Activated naive CD8-positive, alpha-beta T cell treated with anti-CD3 and anti-CD28 coated beads for 36 hours (primary cell): ENCODE measurements around the gene PPIF. TPM values are rescaled to one million over a fixed set of nuclear protein-coding genes. Genes with fewer than 3 reads are reported as not detected.
"Not testable (repeated sequence)": the region's sequence is repeated elsewhere in the genome, so short reads cannot be mapped to it uniquely, and the experiment has no call there.

ENCODE experiments used
- DNase-seq: peaks from one replicate; pipeline ENCODE4 v3.0.0; 2021
- H3K27ac Mint-ChIP-seq: one replicate; pipeline ENCODE4 v1.8.0; 2022; ENCODE audit warnings: mild to moderate bottlenecking, moderate library complexity, mixed read lengths
- H3K27me3 Mint-ChIP-seq: one replicate; pipeline ENCODE4 v1.8.0; 2022; ENCODE audit warnings: mild to moderate bottlenecking, mixed read lengths
- H3K36me3 Mint-ChIP-seq: one replicate; pipeline ENCODE4 v1.8.0; 2021; ENCODE audit warnings: mild to moderate bottlenecking, mixed read lengths
- H3K4me1 Mint-ChIP-seq: one replicate; pipeline ENCODE4 v1.8.0; 2021; ENCODE audit warnings: mixed read lengths
- H3K4me3 Mint-ChIP-seq: one replicate; pipeline ENCODE4 v1.8.0; 2022; ENCODE audit warnings: mild to moderate bottlenecking, moderate library complexity, mixed read lengths
- H3K9me3 Mint-ChIP-seq: one replicate; pipeline ENCODE4 v1.8.0; 2022; ENCODE audit warnings: mixed read lengths
- total RNA-seq, 2 experiments: library from RNA; stranded (reverse); gene quantifications; one replicate each; pipeline ENCODE4 v1.2.3, GENCODE V29; 2021

PPIF gene
- total RNA-seq, 2 experiments from 2014 or later, result 163 to 176 TPM

DNA sequence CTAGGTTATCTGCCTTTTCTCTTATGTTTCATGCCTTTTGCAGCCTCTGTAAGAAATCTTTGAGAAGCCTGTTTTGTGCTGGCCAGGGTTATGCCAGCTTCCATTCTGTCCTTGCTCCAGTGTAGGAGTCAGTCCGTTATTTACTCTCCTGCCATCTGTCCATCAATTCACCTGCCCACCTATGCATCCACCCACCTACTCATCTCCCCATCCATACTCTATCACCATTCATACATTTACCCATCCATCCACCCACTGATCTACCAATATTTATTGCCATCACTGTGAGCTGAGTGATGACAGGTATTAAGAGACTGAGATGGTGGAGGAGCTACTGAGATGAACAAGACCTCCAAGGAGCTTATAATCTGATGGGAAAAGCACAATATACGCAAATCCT lies 12.7 kb upstream of the PPIF start:
- Mint-ChIP-seq H3K36me3 (peaks cover 5% of the 10 kb centered on the region), H3K27ac (no peak overlapping the region), H3K4me3 (no peak overlapping the region), H3K9me3 (peaks cover 1% of the 10 kb centered on the region), H3K4me1 (peaks cover 24% of the 10 kb centered on the region), H3K27me3 (no peaks in the 10 kb centered on the region)
- DNase-seq, result no peak

DNA sequence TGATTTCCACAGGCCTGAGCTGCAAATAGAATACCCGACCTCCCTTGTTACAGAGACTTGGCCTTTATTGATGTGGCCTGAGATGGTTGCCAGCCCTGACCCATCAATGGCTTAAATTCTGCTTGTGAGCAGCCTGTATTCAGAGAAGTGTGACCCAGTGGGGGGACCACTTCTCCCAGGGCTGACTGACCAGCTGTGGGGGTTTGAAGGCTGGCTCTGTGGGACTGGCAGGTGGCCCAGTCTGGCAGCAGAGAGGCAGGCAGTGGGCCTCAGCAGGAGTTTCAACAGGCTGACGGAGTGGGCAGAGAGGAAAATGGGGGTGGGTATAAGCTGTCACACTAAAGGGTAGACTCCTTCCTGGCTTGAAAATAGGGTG lies 12.2 kb upstream of the PPIF start:
- no peaks in the 10 kb centered on the region for H3K27me3 Mint-ChIP-seq
- H3K27ac Mint-ChIP-seq, result no peak overlapping the region
- peaks cover 24% of the 10 kb centered on the region for H3K4me1 Mint-ChIP-seq
- peaks cover 1% of the 10 kb centered on the region for H3K9me3 Mint-ChIP-seq
- H3K36me3 Mint-ChIP-seq, result peaks cover 5% of the 10 kb centered on the region
- no peak overlapping the region for H3K4me3 Mint-ChIP-seq
- DNase-seq, result no peak

DNA sequence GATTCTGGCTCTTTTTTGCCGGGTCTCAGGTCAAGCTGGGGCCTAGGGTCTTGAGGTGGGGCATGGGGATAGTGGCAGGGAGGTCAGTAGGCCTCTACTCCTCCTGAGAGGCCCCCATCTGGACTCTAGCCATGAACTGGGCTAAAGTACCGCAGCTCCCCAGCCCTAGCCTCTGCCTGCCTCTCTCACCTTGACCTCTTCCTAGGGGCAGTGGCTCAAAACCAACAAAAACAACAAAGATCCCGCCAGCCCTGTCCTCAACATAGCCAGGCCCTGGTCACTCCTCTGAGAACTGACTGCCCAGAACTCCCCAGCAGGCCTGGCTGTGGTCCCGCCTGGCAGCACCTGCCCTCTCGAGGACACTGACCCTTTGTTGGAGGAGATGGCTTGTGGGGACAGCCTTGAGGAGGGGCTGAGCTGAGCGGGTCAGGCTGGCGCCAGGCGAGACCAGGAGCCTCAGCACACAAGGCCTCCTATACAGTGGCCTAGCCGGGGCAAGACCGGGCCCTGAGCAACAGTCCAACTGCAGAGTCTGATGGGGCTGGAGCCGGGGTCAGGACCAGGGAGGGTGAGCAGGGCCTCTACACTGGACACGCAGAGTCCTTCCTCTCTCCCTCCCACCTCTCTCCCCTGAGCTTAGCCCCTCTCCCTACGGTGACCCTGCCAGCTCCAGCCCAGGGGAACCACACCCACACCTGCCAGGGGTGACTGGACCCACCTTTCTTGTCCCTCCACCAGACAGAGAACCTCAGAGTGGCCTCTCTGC lies 11.6 kb upstream of the PPIF start:
- no peak overlapping the region for H3K4me3 Mint-ChIP-seq
- peaks cover 1% of the 10 kb centered on the region for H3K9me3 Mint-ChIP-seq
- no peaks in the 10 kb centered on the region for H3K27me3 Mint-ChIP-seq
- DNase-seq, result no peak
- no peak overlapping the region for H3K27ac Mint-ChIP-seq
- H3K4me1 Mint-ChIP-seq, result peaks cover 24% of the 10 kb centered on the region
- peaks cover 5% of the 10 kb centered on the region for H3K36me3 Mint-ChIP-seq

DNA sequence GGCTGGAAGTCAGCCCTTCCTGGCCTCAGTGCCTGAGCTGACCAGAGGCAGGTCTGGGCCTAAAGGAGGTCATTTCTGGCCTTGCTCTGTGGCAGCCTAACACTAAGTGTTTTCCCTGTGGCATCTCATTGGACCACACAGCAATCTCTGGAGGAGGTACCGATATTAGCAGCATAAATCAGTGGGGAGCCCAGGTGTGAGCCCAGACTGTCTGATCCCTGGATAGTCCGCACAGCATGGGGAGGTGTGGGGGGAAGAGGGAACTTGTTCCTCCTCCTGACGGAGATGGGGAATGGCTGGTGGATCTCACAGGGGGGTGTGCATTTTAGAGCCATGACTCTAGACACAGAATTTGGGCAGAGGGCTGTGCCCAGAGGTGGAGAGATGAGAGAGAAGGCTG lies 11.0 kb upstream of the PPIF start:
- Mint-ChIP-seq H3K36me3 (peaks cover 5% of the 10 kb centered on the region), H3K9me3 (peaks cover 1% of the 10 kb centered on the region), H3K27me3 (no peaks in the 10 kb centered on the region), H3K27ac (no peak overlapping the region), H3K4me3 (no peak overlapping the region), H3K4me1 (peaks cover 19% of the 10 kb centered on the region)
- DNase-seq, result no peak

DNA sequence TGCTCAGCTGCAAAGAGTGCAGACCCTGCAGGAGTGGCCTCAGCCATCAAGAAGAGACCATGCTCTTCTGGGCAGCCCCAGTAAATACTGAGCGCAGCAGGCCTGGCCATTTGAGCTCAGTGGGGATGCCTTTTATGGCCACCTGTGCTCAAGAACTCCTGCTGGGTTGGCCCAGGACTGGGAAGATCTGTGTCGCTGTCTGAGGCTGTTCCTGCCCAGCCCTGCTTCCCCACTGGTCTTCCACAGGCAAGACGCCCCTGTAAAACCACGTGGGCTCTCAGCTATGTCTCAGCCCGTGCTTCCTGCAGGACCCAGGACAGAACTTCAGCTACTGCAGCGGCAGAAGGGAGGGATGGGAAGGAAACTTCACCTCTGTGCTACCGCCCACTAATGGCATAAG lies 10.5 kb upstream of the PPIF start:
- peaks cover 5% of the 10 kb centered on the region for H3K36me3 Mint-ChIP-seq
- H3K27me3 Mint-ChIP-seq, result no peaks in the 10 kb centered on the region
- H3K9me3 Mint-ChIP-seq, result peaks cover 1% of the 10 kb centered on the region
- H3K4me1 Mint-ChIP-seq, result peaks cover 14% of the 10 kb centered on the region
- DNase-seq, result no peak
- H3K4me3 Mint-ChIP-seq, result no peak overlapping the region
- no peak overlapping the region for H3K27ac Mint-ChIP-seq

DNA sequence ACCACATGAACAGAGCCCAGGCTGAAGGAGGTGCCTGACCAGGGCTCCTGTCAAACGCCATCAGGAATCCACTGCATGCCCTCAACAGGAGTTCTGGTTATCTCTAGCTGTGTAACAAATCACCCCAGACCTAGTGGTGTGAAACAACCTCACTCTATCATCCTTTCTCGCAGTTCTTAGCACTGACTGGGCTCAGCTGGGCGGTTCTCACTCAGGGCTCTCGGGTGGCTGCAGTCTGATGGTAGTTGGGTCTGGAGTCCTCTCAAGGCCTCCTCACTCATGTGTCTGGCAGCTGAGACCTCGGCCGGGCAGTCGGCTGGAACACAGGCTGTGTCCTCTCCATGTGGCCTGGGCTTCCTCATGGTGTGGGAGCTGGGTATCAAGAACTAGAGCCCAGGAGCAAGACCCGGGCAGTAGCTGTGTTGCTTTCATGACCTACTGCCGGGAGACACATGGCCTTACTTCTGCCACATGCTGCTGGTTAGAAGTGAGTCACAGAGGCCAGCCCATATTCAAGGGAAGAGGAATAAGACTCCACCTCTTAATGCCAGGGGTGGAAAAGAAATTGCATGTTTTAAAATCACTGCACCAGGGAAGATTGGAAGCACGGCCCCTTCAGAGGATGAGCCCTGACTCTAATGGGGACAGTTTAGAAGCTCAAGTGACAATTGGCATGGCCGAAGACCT lies 9.3 kb upstream of the PPIF start:
- H3K4me1 Mint-ChIP-seq, H3K4me3 Mint-ChIP-seq, H3K36me3 Mint-ChIP-seq, H3K27ac Mint-ChIP-seq, H3K9me3 Mint-ChIP-seq, H3K27me3 Mint-ChIP-seq, DNase-seq: not testable (repeated sequence)

DNA sequence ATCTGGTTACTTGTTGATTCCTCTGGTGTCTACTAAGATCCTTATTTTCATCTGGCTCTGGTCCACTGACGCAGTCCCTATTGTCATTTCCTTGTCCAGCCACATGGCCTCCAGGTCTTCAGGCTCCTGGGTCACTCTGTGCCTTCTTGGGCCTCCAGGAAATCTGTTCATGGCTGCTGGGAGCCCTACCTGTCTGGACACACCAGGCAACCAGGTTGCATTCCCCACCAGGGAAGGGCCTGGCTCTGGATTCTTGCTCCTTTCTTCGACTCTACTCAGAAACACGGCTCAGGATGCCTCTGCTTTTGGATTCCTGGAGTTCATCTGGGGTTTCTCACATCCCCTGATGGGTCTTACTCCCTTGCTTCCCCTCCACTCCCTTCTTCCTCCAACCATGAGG lies 8.0 kb upstream of the PPIF start:
- no peak overlapping the region for H3K4me3 Mint-ChIP-seq
- H3K27ac Mint-ChIP-seq, result no peak overlapping the region
- no peaks in the 10 kb centered on the region for H3K9me3 Mint-ChIP-seq
- H3K27me3 Mint-ChIP-seq, result no peaks in the 10 kb centered on the region
- DNase-seq, result no peak
- no peaks in the 10 kb centered on the region for H3K36me3 Mint-ChIP-seq
- H3K4me1 Mint-ChIP-seq, result peaks cover 3% of the 10 kb centered on the region

DNA sequence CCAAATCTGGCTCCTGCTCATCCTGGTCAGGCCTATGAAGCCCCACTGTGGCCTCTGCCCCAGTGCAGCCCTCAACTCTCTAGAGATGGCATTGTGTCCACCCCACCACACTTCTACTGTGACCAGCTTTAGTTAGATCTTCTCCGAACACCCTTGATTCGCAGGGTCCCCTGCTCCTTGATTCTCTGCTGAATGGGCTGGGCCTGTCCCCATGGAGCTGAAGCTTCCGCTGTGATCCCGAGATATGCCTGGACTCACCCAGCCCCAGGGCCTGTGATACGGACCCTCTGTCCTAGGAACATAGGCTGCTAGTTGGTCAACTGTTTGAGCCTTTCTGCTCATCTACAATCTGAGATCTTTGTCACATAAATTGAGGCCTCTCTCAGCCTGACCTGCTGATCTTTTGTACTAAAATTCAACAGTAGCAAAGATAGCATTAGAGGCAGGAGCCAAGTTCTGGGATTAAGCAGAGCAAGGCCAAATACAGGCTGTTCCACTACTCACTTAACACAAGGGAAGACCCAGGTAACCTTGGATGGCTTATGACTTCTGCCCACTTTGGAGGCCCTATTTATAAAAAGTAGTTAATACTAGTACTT lies 6.5 kb upstream of the PPIF start:
- Mint-ChIP-seq H3K36me3 (no peaks in the 10 kb centered on the region), H3K27ac (no peak overlapping the region), H3K4me3 (no peak overlapping the region), H3K9me3 (no peaks in the 10 kb centered on the region), H3K4me1 (peaks cover 5% of the 10 kb centered on the region), H3K27me3 (no peaks in the 10 kb centered on the region)
- no peak for DNase-seq

DNA sequence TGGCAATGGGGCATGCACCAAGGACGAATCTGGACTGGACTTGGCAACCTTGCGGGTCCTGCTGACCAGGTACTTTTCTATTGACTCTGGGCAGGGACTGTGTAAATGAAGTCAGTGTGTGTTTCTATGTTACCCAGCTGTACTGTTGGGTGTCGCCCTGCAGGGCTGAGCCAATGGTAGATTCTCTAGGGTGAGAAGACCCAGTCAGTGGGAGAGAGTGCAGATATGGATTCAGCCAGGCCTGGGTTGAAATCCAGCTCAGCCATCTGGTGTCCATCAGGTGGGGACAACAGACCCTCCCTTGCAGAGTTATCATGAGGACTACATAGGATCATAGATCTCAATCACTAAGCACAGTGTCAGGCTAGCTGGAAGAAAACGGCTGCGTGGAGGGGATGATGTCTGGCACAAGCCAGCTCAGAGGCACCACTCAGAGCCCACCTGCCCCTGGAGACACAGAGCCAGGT lies 4.9 kb upstream of the PPIF start:
- H3K9me3 Mint-ChIP-seq, result no peaks in the 10 kb centered on the region
- no peaks in the 10 kb centered on the region for H3K27me3 Mint-ChIP-seq
- peaks cover 8% of the 10 kb centered on the region for H3K4me1 Mint-ChIP-seq
- H3K36me3 Mint-ChIP-seq, result no peaks in the 10 kb centered on the region
- no peak overlapping the region for H3K4me3 Mint-ChIP-seq
- H3K27ac Mint-ChIP-seq, result no peak overlapping the region
- no peak for DNase-seq

DNA sequence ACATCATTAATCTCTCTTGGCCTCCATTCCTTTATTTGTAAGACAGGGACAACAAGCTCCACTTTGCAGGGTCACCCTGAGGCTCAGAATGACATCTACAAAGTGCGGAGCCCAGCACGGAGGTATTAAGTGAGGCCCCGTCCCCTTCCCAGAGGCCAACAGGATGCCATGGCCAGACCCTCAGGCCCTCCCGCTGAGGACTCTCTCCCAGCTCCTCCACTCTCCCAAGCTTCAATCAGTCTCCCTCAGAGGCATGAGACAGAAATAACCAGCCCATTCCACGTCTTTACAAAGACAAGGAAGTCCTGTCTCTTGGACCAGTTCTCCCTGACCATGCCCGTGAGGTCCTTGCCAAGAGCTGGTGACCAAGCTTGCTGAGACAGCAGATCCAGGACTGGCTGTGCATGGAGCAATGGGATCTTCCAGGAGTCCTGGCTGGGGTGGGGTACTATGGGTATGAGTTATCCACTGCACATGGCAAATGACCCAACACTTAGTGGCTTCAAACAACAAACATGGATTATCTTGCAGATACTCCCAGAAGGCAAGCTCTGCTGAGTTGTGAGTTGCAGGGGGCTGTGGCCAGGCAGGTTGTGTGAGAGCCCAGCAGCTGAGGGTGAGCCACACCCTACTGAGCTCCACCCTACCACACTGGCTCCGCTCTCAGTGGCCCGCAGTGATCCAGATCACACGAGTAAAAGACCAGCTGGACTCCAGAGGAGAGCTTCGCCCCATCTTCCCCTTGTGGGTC lies 4.3 kb upstream of the PPIF start:
- no peak for DNase-seq

DNA sequence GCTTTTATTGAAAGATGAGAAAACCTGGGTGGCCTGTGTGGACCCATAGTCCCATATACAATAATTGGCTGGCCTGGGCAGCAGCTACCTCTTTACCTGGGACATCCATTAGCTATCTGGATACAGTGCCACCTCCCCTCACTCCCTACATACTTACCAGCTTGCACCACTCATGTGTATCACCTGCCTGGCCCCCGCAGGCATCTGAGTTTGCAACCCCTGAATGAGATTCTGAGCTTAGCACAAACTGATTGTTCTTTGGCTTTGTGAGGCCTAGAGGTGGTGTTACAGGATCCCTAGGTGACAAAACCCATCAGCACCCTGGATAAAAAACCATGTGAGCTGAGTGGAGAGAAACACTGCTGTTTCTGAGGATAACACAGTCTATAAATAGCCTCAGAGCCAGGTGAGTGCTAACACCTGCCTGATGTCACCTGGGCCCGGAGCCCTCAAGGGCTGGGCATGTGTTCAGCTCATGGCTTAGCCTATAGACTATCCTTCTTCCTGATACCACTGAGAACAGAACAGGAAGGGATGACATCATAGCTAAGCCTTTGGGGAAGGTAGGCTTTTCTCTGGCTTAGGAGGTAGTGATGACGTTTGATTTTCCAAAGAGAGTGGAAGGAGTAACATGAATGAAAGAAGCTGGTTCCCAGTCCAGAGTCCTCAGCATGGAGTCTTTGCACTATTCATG lies 2.6 kb upstream of the PPIF start:
- no peak for DNase-seq
- Mint-ChIP-seq H3K27me3 (no peaks in the 10 kb centered on the region), H3K9me3 (no peaks in the 10 kb centered on the region), H3K27ac (no peak overlapping the region), H3K4me1 (peaks cover 19% of the 10 kb centered on the region), H3K36me3 (peaks cover 18% of the 10 kb centered on the region), H3K4me3 (no peak overlapping the region)

More for the DNA sequence above, 4.3 kb upstream of the PPIF start:
- Mint-ChIP-seq H3K36me3 (peaks cover 1% of the 10 kb centered on the region), H3K27me3 (no peaks in the 10 kb centered on the region), H3K27ac (no peak overlapping the region), H3K9me3 (no peaks in the 10 kb centered on the region), H3K4me1 (peaks cover 8% of the 10 kb centered on the region), H3K4me3 (no peak overlapping the region)

DNA sequence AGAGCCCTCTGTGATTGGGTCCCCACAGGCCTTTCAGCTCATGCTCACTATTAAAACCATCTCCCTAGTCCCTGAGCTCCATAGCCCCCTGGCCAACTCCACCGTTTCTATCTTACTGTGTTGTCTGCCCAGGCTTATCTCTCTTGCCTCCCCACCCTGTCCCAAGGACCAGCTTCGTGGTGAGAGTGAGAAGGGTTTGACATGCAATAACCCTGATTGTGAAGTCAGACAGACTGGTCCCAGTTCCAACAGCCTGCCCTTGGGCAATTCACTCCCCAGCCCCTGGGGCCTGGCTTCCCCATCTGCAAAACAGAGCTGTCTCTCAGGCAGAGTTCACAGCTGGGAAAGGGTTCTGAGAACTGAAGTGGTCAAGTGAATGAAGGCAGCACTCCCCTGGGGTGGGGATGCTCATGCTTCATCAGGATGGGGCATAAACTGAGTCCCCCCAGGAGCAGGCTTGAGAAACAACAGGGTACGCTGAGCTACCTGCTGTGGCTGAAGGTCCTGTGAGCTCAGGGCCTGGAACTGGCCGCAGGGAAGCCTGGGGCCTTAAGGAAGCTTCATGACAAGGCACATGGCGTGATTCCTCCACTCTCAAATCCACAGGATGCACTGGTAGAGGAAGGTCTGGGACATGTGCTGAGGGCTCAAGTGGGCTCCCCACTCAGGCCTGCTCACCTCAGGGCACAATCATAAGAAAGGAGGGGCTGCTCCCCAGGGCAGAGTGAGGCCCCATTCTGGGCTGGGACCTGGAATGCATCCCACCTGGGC lies 1.8 kb upstream of the PPIF start:
- Mint-ChIP-seq H3K36me3 (peaks cover 26% of the 10 kb centered on the region), H3K4me1 (peaks cover 25% of the 10 kb centered on the region), H3K4me3 (no peak overlapping the region), H3K9me3 (no peaks in the 10 kb centered on the region), H3K27ac (no peak overlapping the region), H3K27me3 (no peaks in the 10 kb centered on the region)
- DNase-seq, result no peak

DNA sequence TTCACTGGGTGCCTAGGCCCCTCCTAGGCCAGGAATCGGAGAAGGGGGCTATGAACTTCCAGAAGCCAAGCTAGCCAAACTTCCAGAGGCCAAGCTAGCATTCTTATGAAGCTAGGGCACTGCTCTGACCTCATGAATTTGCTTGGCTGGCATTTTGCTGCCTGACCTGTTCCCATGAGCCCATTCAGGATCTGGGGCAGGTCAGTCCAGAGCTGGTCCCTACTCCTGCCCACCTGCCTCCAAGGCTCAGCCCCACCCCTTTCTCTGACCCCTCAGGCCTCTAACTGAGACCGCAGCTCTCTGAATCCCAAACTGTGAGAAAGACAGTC lies 1.3 kb upstream of the PPIF start:
- H3K27me3 Mint-ChIP-seq, result no peaks in the 10 kb centered on the region
- no peak overlapping the region for H3K4me3 Mint-ChIP-seq
- peaks cover 25% of the 10 kb centered on the region for H3K4me1 Mint-ChIP-seq
- DNase-seq, result no peak
- peaks cover 27% of the 10 kb centered on the region for H3K36me3 Mint-ChIP-seq
- no peaks in the 10 kb centered on the region for H3K9me3 Mint-ChIP-seq
- H3K27ac Mint-ChIP-seq, result no peak overlapping the region
